DND-41 (cell line): Measurements from ENCODE around the gene STAM2.

Experiments
- CTCF ChIP-seq: IDR thresholded peaks from 2 replicates; pipeline ENCODE4 v1.5.1; 2012; ENCODE audit warnings: borderline replicate concordance, low read length, moderate library complexity, mild to moderate bottlenecking; ENCODE audit not compliant: poor library complexity, severe bottlenecking; ENCODE audit errors: extremely low read depth
- EZH2 ChIP-seq: IDR thresholded peaks from 3 replicates; pipeline ENCODE4 v1.6.1; 2012; ENCODE audit warnings: borderline replicate concordance, low read depth, mild to moderate bottlenecking, moderate library complexity, low read length, inconsistent platforms; ENCODE audit not compliant: severe bottlenecking

- TF ChIP-seq CTCF (no peak), EZH2 (no peak)
These were observed 76.8 kb downstream of the STAM2 start, which contains the start of gene CACNB4 for GRCh38 chr2:152098496-152099366.
